GM18873 (cell line): ENCODE data around the gene MAGOH.
A peak's percentile ranks its signal among the peaks of the same experiment; 100 is the strongest.
"Not testable (repeated sequence)": the region's sequence is repeated elsewhere in the genome, so short reads cannot be mapped to it uniquely, and the experiment has no call there.

Source experiments
- ATAC-seq: cut with Tn5 transposase; IDR thresholded peaks from one replicate; pipeline ENCODE4 v1.9.1; 2021; ENCODE audit warnings: mild to moderate bottlenecking, moderate library complexity, moderate number of reproducible peaks; ENCODE audit not compliant: unreplicated experiment, low FRiP score

MAGOH gene

DNA sequence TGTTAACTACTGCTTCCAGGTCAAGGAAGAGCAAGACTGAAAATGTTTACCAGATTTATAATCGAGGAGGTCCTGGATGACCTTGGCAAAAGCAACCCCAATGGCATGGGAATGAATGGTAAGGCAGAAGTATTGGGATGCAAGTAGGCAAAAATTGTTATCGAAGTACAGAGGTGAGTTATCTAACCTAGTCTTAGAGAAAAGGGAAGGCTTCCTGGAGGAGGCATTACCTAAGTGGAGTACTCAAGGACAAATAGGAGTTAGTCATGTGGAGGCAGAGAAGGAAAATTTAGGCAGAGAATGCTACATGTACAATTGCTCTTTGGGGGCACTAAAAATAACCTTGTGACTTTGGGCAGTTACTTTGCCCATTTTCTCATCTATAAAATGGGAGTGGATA is 3.5 kb upstream of the MAGOH start:
- ATAC-seq, result no peak

DNA sequence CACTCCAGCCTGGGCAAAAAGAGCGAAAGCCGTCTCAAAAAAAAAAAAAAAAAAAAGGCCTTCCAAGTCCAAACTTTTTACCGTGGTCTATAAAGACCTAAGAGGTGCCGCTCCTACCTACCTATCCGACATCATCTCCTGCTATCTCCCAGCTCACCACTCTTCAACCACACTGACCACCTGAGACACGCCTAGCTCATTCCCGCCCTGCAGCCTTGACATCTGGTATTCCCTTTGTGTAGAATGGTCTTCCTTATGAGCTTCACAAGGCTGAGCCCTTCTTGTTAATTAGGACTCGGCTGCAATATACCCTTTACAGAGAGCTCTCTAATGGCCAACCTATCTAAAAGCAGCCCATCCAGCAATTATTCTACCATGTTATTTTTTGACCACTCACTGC is 680 bp downstream of the MAGOH start:
- ATAC-seq, result no peak

DNA sequence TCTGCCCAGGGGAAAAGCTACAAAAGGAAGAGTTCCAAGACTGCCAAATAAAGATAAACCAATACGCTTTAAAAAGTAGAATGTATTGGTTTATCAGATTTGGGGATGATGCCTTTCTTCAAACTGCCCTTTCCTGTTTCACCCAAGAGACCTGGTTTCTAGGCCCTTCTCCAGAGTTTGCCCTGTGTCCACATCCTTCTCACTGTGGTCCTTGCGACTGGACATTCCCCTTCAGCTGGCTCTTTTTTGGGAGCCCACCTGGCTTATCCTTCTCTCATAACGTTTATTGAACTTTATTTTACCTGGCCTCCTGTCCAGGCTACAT is 17.4 kb downstream of the MAGOH start:
- no peak for ATAC-seq

DNA sequence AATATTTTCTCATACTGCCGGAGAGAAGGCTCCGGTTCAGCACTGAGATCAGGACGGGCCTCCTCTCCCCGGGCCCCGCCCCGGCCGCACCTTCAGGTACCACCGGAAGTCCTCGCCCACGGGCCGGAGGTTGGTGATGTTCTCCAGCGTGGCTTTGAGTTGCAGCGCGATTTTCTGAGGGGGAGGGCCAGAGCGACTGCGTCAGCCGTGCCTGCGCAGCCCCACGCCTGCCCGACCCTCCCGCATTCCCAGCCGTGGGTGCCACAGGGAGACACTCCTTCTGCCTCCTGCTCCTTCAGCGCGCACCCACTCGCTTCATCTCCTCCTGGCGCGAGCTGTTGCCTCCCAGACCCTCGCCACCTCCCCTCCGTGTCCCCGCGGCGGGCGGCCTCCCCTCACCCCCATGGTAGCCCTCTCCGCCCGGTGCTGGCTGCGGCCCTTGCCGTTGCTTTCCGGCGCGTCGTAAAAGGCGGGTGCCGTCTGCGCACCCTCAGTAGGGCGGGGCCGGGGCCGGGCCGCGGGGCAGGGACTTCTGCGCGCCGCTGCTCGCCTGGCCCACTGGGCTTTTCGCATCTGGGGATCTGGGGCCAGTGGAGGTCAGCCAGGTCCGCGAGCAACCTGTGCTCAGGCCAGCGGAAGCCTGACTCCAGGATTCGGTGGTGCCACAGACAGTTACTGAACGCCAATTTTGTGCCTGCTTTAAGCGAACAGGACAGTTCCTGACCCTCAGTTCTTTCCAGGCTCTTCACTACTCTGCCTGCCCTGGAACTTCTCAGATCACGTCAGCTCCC is 18.0 kb downstream of the MAGOH start, which contains the start of gene CZIB:
CZIB (minus strand) TSS at position 464 of the 791 bp plus-strand sequence; CDS start at position 405, 59 bp downstream.
- ATAC-seq, result peak; percentile 84

DNA sequence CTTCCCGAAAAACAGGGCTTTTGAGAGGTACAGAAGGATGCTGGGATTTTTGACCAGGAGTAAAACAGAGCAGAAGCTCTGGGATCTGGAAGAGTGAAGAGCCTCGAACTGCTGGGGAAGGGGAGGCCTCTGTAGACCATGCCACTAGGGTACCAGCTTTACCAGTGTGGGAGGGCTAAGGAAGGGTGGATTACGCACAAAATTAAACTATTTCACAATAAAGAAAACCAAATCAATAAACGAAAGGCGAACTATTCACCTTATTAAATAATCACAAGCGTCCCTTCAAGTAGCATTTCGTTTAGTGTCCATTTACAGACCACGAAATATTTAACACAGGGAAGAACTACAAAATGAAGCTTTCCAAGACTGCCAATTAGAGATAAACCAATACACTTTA is 18.6 kb downstream of the MAGOH start:
- ATAC-seq, result no peak

DNA sequence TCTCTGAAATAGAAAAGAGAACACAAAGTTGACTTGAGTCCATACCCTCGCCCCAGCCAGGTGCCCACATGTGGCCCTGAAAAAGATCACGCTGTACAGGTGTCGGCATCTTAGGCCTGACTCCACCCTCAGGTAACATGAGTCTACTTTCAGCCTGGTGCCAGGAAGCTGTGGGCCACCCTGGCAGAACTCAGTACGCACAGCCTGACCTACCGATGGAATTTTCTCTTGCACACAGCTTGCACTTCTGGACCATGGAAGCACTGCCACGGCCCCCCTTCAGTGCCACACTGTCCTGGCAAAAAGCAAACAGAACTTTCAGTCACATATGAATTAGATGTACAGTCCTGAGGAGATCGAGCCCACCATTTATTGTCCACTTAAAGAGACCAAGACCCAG is 20.1 kb downstream of the MAGOH start:
- ATAC-seq, result no peak

DNA sequence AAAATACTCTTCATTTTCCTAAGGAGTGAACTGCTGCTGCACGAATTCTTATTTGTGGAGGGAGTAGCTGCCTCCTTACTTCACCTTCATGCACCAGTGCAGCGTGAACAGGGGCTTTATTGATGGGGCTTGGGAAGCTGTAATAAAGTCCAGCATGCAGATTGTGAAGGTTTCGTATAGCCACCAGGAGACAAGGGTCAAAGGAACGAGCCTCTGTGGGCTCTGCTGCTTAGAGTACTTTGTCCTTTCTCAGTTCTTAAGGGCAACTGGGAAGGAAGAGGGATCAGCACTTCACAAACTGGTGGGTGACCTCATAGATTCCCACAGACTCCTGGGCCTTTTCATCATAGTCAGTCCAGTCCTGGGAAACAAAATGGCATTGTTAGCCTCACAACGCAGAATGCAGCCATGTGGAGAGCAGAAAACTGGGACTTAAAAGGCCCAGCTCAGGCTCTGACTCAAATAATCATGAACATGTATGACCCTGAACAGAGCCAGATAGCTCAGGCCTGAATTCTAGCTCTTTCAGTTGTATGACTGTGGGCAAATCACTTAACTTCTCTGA is 23.9 kb downstream of the MAGOH start:
- ATAC-seq, result no peak

DNA sequence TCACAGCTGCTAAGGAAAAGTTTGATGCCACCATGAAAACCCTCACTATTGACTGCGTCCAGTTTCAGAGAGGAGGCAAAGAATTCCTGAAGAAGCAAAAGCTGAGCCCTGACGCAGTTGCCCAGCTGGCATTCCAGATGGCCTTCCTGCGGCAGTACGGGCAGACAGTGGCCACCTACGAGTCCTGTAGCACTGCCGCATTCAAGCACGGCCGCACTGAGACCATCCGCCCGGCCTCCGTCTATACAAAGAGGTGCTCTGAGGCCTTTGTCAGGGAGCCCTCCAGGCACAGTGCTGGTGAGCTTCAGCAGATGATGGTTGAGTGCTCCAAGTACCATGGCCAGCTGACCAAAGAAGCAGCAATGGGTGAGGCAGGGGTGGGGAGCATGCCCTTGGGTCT is 27.4 kb downstream of the MAGOH start:
- ATAC-seq, result no peak

DNA sequence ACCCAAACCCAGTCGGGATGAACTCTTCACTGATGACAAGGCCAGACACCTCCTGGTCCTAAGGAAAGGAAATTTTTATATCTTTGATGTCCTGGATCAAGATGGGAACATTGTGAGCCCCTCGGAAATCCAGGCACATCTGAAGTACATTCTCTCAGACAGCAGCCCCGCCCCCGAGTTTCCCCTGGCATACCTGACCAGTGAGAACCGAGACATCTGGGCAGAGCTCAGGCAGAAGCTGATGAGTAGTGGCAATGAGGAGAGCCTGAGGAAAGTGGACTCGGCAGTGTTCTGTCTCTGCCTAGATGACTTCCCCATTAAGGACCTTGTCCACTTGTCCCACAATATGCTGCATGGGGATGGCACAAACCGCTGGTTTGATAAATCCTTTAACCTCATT is 28.0 kb downstream of the MAGOH start:
- ATAC-seq, result no peak

DNA sequence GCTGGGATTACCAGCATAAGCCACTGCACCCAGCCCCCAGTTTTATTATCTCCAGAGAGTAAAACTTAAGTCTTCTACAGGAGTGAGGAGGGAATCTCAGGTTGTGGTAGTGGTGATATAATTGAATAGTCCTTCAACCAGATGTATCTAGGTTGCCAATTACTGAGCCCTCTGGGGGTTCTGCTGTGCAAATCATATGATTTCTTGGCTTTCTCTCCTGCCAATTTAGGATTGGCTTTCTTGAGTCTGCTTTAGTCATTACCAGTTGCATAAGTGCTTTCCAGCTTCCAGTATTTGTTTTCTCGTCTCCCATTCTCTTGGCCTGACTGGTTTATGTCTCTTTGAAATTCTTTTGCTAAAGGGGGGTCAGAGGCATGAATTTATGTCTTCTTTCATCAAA is 30.6 kb downstream of the MAGOH start:
- ATAC-seq, result no peak

DNA sequence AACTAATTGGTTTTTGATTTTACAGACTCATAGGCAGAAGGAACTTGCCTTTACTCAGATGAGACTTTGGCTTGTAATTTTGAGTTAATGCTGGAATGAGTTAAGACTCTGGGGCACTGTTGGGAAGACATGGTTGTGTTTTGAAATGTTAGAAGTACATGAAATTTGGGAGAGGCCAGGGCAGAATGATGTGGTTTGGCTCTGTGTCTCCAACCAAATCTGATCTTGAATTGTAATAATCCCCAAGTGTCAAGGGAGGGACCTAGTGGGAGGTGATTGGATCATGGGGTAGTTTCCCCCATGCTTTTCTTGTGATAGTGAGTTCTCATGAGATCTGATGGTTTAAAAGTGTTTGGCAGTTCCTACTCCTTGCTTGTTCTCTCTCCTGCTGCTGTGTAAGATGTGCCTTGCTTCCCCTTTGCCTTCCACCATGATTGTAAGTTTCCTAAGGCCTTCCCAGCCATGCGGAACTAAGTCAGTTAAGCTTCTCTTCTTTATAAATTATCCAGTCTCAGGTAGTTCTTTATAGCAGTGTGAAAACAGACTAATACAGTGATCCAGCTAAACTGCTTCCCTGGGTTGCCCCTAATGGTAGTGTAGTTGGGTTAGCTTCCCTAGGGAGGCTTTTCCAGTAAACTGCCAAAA is 31.5 kb downstream of the MAGOH start:
- no peak for ATAC-seq

DNA sequence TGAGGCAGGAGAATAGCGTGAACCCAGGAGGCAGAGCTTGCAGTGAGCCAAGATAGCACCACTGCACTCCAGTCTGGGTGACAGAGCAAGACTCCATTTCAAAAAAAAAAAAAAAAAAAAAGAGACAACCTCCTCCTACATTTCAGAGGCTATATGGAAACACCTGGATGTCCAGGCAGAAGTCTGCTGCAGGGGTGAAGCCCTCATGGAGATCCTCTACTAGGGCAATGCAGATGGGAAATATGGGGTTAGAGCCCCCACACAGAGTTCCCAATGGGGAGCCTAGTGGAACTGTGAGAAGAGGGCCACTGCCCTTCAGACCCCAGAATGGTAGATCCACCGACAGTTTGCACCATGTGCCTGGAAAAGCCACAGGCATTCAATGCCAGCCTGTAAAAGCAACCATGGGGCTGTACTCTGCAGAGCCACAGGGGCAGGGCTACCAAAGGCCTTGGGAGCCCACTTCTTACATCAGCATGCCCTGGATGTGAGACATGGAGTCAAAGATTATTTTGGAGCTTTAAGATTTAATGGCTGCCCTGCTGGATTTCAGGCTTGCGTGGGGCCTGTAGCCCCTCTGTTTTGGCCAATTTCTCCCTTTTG is 32.1 kb downstream of the MAGOH start:
- ATAC-seq, result not testable (repeated sequence)

DNA sequence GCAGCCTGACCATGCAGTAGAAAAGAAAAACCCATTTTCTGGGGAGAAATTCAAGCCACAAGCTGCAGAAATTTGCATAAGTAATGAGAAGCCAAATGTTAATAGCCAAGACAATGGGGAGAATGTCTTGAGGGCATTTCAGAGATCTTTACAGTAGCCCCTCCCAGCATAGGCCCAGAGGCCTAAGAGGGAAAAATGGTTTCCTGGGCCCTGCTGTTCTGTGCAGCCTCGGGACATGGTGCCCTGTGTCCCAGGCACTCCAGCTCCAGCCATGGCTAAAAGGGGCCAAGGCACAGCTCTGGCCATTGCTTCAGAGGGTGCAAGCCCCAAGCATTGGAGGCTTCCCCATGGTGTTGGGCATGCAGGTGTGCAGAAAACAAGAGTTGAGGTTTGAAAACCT is 32.8 kb downstream of the MAGOH start:
- not testable (repeated sequence) for ATAC-seq

DNA sequence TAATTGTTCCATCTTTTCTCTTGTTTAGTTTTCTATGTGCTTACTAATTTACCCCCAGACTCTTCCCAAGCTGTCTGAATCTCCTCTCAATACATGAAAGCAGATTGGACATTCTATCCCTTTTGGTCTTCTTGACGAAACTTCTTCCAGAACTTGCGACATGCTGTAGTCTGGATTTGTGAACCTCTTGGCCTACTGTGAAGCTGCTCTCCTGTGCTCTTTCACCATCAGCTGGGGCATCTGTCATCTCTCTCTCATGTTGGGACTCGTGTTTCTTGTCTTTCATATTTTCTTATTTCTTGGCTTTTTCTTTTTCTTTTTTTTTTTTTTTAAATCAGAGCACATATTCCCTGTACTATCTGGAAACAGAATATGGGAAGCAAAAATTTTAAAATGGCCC is 34.9 kb downstream of the MAGOH start:
- ATAC-seq, result no peak

DNA sequence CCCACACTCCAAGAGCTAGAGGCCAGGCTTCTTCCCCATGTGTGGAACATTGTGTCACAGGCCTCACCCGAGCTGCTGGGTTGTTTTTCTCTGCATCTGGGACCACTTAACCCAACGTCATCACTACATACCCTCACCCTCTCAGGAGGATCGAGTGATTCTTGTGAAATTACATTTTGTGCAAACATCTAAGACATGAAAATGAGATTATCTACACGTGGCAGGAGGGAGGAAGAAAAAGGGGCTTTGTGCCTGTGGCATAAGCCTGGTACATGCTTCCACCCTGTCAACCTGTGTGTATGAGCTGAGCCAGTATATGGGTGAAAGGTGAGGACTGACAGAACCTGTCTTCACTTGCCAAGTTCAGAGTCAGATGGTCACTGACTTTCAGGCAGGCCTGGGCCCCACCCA is 40.1 kb downstream of the MAGOH start:
- no peak for ATAC-seq

DNA sequence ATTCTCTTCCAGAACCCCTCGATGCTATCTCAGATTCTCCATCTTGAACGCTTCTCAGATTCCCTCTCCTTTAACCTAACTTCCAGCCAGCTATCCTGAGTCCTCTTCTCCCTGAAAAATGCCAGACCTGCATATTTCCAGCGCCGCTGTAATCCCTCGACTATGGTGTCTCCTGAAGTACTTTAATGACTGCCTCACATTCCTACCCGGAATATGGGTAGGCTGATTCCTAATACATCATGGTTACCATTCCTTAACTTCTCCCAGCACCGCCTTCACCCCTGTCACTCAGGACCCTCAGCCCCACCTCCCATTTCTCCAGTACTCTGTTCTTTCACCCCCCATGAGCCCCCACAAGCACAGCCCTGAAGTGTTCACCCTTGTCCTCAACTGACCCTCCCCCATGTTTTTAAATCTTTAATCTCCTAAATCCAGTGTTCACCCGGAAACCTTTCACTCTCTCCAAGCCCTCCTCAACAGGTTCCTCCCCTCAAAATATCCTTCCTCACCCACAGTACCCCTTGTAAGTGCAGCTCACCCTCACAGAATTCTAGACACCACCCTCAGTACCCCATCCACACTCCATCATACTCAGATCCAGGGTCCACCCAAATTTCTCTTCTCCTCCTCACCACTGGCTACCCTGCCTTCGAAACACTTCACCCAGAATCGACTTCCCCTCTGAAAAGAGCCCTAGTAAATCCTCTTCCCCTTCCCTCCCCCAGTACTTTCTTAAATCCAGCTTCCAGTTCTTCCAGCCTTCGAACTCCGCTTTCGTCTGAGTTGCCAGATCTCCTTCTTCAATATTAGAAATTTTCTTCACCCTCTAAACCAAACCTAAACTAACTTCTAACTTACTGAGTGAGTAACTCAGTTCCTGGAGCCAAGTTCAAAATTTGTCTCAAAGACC is 40.8 kb downstream of the MAGOH start:
- no peak for ATAC-seq

DNA sequence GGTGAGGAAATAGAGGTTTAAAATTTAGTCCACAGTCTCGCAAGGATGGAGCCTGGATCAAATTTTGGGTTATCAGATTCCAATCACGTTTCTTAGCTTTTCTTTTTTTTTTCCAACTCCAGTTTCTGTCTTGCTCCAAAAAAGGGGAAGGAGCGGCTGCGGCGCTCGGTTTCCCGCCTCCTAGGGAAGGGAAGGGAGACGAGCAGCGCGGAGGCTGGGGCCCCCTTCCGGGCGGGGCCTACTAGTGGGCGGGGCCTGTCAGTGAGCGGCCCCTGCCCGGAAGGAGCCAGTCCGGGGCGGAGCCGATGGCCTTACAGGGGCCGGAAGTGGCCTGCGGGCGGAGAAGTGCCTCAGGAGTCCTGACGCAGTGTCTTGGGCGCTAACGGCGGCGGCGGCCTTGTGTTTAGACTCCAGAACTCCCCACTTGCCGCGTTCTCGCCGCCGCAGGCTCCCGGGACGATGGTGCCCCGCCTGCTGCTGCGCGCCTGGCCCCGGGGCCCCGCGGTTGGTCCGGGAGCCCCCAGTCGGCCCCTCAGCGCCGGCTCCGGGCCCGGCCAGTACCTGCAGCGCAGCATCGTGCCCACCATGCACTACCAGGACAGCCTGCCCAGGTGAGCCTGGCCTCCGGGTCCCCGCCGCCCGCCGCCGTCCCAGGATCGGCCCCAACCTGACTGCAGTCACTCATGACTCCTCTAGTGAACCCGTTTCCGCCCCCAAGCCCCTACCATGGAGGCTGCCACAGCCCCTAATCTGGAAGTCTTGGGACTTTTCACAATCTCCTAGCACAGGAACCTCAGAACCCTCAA is 41.6 kb downstream of the MAGOH start, which contains the start of gene CPT2:
CPT2 (plus strand) TSS at position 340 of the 806 bp plus-strand sequence; CDS start at position 460, 120 bp downstream.
- ATAC-seq, result peak; percentile 86

DNA sequence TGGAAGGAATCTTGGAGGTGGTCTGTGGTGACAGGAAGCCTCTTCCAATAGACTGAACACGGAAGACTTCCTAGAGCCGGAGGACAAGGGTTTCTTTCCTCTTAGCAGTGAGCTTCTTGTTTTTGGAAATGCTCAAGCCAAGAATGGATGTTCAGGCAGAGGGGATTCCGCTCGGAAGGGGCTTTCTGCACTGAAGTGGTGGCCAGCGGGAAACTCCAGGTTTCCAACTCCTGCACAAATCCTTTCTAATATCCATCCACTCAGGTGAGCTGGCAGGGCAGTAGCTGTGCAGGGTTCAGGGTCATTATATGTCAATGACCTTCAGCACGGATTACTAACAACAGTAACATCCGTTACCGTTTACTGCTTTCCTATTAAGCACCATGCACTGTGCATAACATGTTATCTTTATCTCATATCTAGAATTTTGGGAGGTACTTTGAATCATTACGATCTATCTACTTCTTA is 42.3 kb downstream of the MAGOH start:
- peak; percentile 11 for ATAC-seq

DNA sequence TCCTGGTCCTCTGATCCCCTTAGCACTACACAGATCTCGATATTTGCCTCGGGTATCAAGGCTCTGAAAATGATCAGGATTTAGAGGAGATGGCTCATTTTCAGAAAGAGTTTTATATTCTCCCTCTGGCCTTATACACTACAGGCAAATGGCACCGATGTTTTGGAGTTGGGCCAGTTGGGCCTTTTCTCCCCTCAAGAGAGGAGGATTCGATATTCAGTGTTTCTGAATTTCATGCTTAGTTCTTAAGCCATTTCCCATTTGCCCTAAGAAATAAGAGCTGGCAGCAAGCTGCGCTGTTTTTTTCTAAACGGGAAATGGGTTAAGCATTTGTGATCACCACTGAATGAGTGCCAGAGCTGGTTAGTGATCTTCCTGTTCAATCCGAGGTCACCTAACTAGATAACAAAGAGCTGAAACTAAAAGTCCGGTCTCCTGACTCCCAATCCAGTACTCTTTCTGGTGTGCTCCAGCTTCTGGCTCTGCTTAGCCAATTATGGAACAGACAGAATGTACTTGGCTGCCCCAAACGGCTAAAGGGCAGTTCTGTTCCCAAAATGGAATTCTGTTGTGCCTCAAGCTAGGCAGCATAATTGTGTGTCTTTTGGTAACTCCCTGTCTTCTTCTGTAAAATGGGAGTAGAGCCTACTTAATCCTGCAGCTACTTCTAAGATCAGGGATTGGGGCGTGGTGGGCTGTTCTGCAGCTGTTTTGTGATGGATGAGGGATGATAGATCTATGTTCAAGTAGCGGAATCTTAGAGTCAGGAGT is 42.9 kb downstream of the MAGOH start:
- no peak for ATAC-seq
